Adipose tissue (tissue), 3 donors: Measurements from ENCODE around the gene DNASE1L3. TPM values are rescaled to one million over a fixed set of nuclear protein-coding genes. Genes with fewer than 3 reads are reported as not detected.

ENCODE experiments used
- H3K27ac ChIP-seq: one replicate; pipeline ENCODE4 v1.5.1; 2013; ENCODE audit warnings: low read depth, low read length
- WGBS, 3 donors: extraction: QIAGEN DNeasy Blood & Tissue Kit; methylation state at CpG; one replicate each; pipeline ENCODE4 v1.1.7; 2013; 5-methylcytosine and 5-hydroxymethylcytosine counted together
- polyA plus RNA-seq, 3 donors: library from polyadenylated mRNA; stranded (reverse); fragments of 200-250 nt; gene quantifications; one replicate each; pipeline ENCODE4 v1.2.3, GENCODE V29; 2013
- donor health status: healthy with polysubstance abuse.
- donor health status: Bipolar disorder and iron deficiency.
- donor health status: healthy.

DNASE1L3 gene
- polyA plus RNA-seq, 3 donors: 0.95 to 4.9 (median 0.98) TPM

GRCh38 chr3:58153371-58153770 lies 57.4 kb downstream of the DNASE1L3 start:
- whole genome bisulfite sequencing, 3 donors: 95 to 97% (median 96%) methylated on average over 16 of the region's 16 CpGs

GRCh38 chr3:58152225-58153015 lies 58.4 kb downstream of the DNASE1L3 start:
- 83 to 97% (median 95%) methylated on average over 17 of the region's 17 CpGs for WGBS, 3 donors

More at GRCh38 chr3:58153371-58153770, 57.4 kb downstream of the DNASE1L3 start:
- H3K27ac ChIP-seq: no peak overlapping the region

GRCh38 chr3:58151637-58152036 lies 59.1 kb downstream of the DNASE1L3 start:
- WGBS, 3 donors: 83 to 86% (median 84%) methylated on average over 3 of the region's 3 CpGs

More at GRCh38 chr3:58152225-58153015, 58.4 kb downstream of the DNASE1L3 start:
- H3K27ac ChIP-seq: no peak overlapping the region

GRCh38 chr3:58150810-58151199 lies 60.0 kb downstream of the DNASE1L3 start:
- 88 to 91% (median 91%) methylated on average over 13 of the region's 13 CpGs for WGBS, 3 donors
- no peak overlapping the region for H3K27ac ChIP-seq

More at GRCh38 chr3:58151637-58152036, 59.1 kb downstream of the DNASE1L3 start:
- no peak overlapping the region for H3K27ac ChIP-seq

- WGBS, 3 donors: 91 to 93% (median 93%) methylated on average over 14 of the region's 14 CpGs
- no peak overlapping the region for H3K27ac ChIP-seq
Measured at GRCh38 chr3:58150130-58150809, 60.5 kb downstream of the DNASE1L3 start.

GRCh38 chr3:58148049-58148448 lies 62.7 kb downstream of the DNASE1L3 start:
- WGBS, 3 donors: 96 to 98% (median 97%) methylated on average over 9 of the region's 9 CpGs
- no peak overlapping the region for H3K27ac ChIP-seq

GRCh38 chr3:58144478-58145325 lies 66.1 kb downstream of the DNASE1L3 start:
- 52 to 93% (median 84%) methylated on average over 7 of the region's 7 CpGs for WGBS, 3 donors
- no peak overlapping the region for H3K27ac ChIP-seq

- 84 to 91% (median 84%) methylated on average over 9 of the region's 9 CpGs for WGBS, 3 donors
- no peak overlapping the region for H3K27ac ChIP-seq
Measured at GRCh38 chr3:58143417-58144055, 67.2 kb downstream of the DNASE1L3 start.

Other genes with a start within 250 kb of the DNASE1L3 start
- 10 to 100 TPM; 49.8 to 67.5 (median 61.3) TPM for gene FLNB, start 202.6 kb downstream of the DNASE1L3 start, polyA plus RNA-seq
- 10 to 100 TPM in 1 of 3 donors, 1 to 10 TPM in 2; 2.6 to 10.7 (median 8.2) TPM for gene ABHD6, start 26.8 kb upstream of the DNASE1L3 start, polyA plus RNA-seq
- 10 to 100 TPM in 1 of 3 donors, 1 to 10 TPM in 2; 3.4 to 11.7 (median 7.3) TPM for gene RPP14, start 95.3 kb upstream of the DNASE1L3 start, polyA plus RNA-seq
- 1 to 10 TPM; 1.2 to 7.8 (median 3.2) TPM for gene HTD2, start 95.5 kb upstream of the DNASE1L3 start, polyA plus RNA-seq
- gene PXK, start 121.9 kb upstream of the DNASE1L3 start, polyA plus RNA-seq: 10 to 100 TPM in 2 of 3 donors, 1 to 10 TPM in 1; 7.1 to 21.1 (median 15.4) TPM
- gene PDHB, start 222.9 kb upstream of the DNASE1L3 start, polyA plus RNA-seq: 100 to 1,000 TPM in 1 of 3 donors, 10 to 100 TPM in 2; 40.6 to 108 (median 91.8) TPM